Cardiac muscle cell (in vitro differentiated cells and primary cell): ENCODE results near the gene UNC80. TPM values are rescaled to one million over a fixed set of nuclear protein-coding genes. Genes with fewer than 3 reads are reported as not detected.

Experiments used
- DNase-seq, 2 donors: peaks; one replicate each; pipeline versions ENCODE4 v3.0.0 to v3.0.0-alpha.2; 2010 to 2017; ENCODE audit warnings: low read depth in 1 of 2, low spot score in 1 of 2
- H3K27ac ChIP-seq: fragments of 200-600 bp; sonication (generic); 2 replicates; pipeline ENCODE4 v1.5.1; 2016
- H3K27me3 ChIP-seq: fragments of 200-600 bp; sonication (generic); 2 replicates; pipeline ENCODE4 v1.6.0; 2016; ENCODE audit warnings: control low read depth
- H3K36me3 ChIP-seq: fragments of 200-600 bp; sonication (generic); 2 replicates; pipeline ENCODE4 v1.5.1; 2016; ENCODE audit warnings: control low read depth
- H3K4me1 ChIP-seq: fragments of 200-600 bp; sonication (generic); 2 replicates; pipeline ENCODE4 v1.8.1; 2017; ENCODE audit warnings: low read depth, mild to moderate bottlenecking, mixed run types
- H3K4me3 ChIP-seq: fragments of 200-600 bp; sonication (generic); 2 replicates; pipeline ENCODE4 v1.5.1; 2016; ENCODE audit warnings: mild to moderate bottlenecking
- H3K9me3 ChIP-seq: fragments of 200-600 bp; sonication (generic); 2 replicates; pipeline ENCODE4 v1.5.1; 2017; ENCODE audit warnings: low read depth, mild to moderate bottlenecking, control low read depth
- polyA plus RNA-seq: library from polyadenylated mRNA; unstranded; fragments of >200 nt; fragmentation: Nextera tagmentation; extraction: Ambion mirVana; gene quantifications from 2 replicates; pipeline ENCODE4 v1.2.1, GENCODE V29; 2016
- total RNA-seq: library from RNA; depleted of rRNA; stranded (reverse); fragments of >200 nt; gene quantifications from 2 replicates; pipeline ENCODE4 v1.2.3, GENCODE V29; 2016
- TF ChIP-seq, protein P1 (sequence below): IDR thresholded peaks from 2 replicates; pipeline ENCODE4 v1.5.1; 2012; ENCODE audit warnings: low read depth, mild to moderate bottlenecking, low read length

Gene UNC80
- total and polyA plus RNA-seq, 2 experiments from 2014 or later: 0.39 to 0.54 TPM

DNA sequence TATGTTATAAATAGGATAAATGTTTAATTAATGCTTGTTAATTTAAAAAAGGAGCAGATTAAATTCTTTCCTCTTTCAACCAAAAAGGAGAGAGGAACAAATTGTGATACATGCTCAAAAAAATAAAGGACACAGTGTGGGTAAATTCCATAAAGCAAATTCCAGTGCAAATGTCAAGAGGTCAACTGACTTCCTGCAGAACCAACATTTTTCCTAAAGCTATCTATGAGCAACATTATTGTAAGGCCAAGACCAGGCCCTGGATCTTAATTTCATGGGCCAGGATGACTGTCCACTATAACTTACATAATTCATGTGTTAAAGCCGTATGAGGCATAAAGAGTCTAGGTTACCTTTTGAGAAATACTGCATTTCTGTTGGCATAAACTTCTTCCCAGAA lies 136.9 kb downstream of the UNC80 start:
- DNase-seq: no peak
- TF ChIP-seq, protein P1, sequence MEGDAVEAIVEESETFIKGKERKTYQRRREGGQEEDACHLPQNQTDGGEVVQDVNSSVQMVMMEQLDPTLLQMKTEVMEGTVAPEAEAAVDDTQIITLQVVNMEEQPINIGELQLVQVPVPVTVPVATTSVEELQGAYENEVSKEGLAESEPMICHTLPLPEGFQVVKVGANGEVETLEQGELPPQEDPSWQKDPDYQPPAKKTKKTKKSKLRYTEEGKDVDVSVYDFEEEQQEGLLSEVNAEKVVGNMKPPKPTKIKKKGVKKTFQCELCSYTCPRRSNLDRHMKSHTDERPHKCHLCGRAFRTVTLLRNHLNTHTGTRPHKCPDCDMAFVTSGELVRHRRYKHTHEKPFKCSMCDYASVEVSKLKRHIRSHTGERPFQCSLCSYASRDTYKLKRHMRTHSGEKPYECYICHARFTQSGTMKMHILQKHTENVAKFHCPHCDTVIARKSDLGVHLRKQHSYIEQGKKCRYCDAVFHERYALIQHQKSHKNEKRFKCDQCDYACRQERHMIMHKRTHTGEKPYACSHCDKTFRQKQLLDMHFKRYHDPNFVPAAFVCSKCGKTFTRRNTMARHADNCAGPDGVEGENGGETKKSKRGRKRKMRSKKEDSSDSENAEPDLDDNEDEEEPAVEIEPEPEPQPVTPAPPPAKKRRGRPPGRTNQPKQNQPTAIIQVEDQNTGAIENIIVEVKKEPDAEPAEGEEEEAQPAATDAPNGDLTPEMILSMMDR: no peak
- H3K36me3 ChIP-seq: no peaks in the 10 kb centered on the region
- no peak overlapping the region for H3K27ac ChIP-seq
- no peaks in the 10 kb centered on the region for H3K27me3 ChIP-seq
- H3K9me3 ChIP-seq: no peaks in the 10 kb centered on the region
- H3K4me3 ChIP-seq: no peak overlapping the region
- H3K4me1 ChIP-seq: no peaks in the 10 kb centered on the region

- no peak overlapping the region for H3K27ac ChIP-seq
- no peaks in the 10 kb centered on the region for H3K4me1 ChIP-seq
- no peak for DNase-seq
- TF ChIP-seq, protein P1: no peak
- no peak overlapping the region for H3K4me3 ChIP-seq
- no peaks in the 10 kb centered on the region for H3K9me3 ChIP-seq
- no peaks in the 10 kb centered on the region for H3K36me3 ChIP-seq
- no peaks in the 10 kb centered on the region for H3K27me3 ChIP-seq
Observed at GRCh38 chr2:209911486-209911885, 139.9 kb downstream of the UNC80 start.

GRCh38 chr2:209913786-209914345 lies 142.2 kb downstream of the UNC80 start:
- H3K9me3 ChIP-seq: no peaks in the 10 kb centered on the region
- DNase-seq: no peak
- H3K4me3 ChIP-seq: no peak overlapping the region
- H3K27me3 ChIP-seq: no peaks in the 10 kb centered on the region
- no peaks in the 10 kb centered on the region for H3K36me3 ChIP-seq
- H3K27ac ChIP-seq: no peak overlapping the region
- no peaks in the 10 kb centered on the region for H3K4me1 ChIP-seq
- TF ChIP-seq, protein P1: no peak

GRCh38 chr2:209917154-209917771 lies 145.6 kb downstream of the UNC80 start:
- Histone ChIP-seq H3K4me1 (no peaks in the 10 kb centered on the region), H3K9me3 (no peaks in the 10 kb centered on the region), H3K27me3 (no peaks in the 10 kb centered on the region), H3K36me3 (no peaks in the 10 kb centered on the region), H3K27ac (no peak overlapping the region), H3K4me3 (no peak overlapping the region)
- TF ChIP-seq, protein P1: no peak
- no peak for DNase-seq

DNA sequence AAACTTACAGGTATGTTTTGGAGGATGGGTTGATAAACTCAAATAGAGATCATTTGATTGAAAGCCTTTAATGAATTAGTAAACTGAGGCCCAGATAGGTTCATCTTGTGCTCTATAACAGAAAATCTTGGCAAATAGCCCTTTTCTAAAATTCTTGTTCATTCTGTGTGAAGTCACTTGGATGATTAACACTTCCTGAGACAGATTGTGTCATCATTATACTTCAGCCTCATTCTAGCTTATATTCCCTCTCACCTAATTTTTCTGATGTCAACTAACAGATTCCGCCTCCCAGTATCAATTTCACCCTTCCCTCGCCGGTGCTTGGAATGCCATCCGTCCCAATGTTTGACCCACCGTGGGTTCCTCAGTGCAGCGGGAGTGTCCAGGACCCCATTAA lies 146.6 kb downstream of the UNC80 start:
- peak in 1 of 2 donors; percentile 12 for DNase-seq
- Histone ChIP-seq H3K9me3 (no peaks in the 10 kb centered on the region), H3K4me3 (no peak overlapping the region), H3K27ac (no peak overlapping the region), H3K27me3 (no peaks in the 10 kb centered on the region), H3K36me3 (no peaks in the 10 kb centered on the region), H3K4me1 (no peaks in the 10 kb centered on the region)
- TF ChIP-seq, protein P1: no peak
